D721Med (cell line): ENCODE results near the gene C2orf49.
A peak's percentile ranks its signal among the peaks of the same experiment; 100 is the strongest.

ENCODE experiments used
- DNase-seq: peaks from one replicate; pipeline ENCODE4 v3.0.0; 2011; ENCODE audit warnings: low spot score; ENCODE audit not compliant: insufficient read length
- FAIRE-seq: peaks from 2 replicates; lab custom pipeline; 2011; peaks lifted over from hg19 to GRCh38; lab: Jason Lieb, UNC
- TF ChIP-seq, protein P1 (sequence below): IDR thresholded peaks from 2 replicates; pipeline ENCODE4 v1.5.1; 2012; ENCODE audit warnings: mild to moderate bottlenecking, control low read depth; ENCODE audit not compliant: insufficient read depth; ENCODE audit errors: missing control alignments

Gene C2orf49

DNA sequence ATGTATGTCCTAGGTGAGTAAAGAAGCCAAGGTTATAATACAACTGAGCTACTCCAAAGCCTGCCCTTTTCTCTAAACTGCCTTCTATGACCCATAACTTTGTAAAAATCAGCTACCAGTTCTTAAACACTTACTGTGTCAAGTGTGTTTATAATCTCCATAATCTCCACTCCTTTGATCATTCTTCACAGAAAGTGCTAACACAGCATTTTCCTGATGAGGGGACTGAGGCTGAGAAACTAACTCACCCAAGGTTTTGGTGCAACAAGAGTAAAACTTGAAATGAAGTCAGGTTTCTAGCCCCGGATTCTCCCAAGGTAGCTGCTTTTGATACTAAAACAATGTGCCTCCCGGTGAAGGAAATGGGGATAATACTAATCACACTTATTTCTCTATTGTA lies 1.9 kb upstream of the C2orf49 start:
- TF ChIP-seq, protein P1, sequence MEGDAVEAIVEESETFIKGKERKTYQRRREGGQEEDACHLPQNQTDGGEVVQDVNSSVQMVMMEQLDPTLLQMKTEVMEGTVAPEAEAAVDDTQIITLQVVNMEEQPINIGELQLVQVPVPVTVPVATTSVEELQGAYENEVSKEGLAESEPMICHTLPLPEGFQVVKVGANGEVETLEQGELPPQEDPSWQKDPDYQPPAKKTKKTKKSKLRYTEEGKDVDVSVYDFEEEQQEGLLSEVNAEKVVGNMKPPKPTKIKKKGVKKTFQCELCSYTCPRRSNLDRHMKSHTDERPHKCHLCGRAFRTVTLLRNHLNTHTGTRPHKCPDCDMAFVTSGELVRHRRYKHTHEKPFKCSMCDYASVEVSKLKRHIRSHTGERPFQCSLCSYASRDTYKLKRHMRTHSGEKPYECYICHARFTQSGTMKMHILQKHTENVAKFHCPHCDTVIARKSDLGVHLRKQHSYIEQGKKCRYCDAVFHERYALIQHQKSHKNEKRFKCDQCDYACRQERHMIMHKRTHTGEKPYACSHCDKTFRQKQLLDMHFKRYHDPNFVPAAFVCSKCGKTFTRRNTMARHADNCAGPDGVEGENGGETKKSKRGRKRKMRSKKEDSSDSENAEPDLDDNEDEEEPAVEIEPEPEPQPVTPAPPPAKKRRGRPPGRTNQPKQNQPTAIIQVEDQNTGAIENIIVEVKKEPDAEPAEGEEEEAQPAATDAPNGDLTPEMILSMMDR, result no peak
- no peak for FAIRE-seq
- DNase-seq, result no peak

DNA sequence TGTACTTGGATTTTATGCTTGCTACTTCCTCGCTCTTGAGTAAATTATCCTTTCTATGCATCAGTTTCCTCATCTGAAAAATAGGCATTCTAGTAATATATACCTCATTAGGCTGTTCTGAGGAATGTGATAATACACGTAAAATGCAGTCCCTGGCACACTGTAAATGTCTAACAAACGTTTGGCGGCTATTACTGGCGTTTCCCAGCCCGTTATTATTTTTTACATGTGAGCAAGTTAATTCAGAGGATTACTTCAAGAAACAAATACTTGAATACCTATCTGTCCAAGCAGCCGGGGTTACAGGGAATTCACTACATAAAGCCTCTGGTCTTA lies 586 bp upstream of the C2orf49 start:
- peak; percentile 80 for FAIRE-seq

DNA sequence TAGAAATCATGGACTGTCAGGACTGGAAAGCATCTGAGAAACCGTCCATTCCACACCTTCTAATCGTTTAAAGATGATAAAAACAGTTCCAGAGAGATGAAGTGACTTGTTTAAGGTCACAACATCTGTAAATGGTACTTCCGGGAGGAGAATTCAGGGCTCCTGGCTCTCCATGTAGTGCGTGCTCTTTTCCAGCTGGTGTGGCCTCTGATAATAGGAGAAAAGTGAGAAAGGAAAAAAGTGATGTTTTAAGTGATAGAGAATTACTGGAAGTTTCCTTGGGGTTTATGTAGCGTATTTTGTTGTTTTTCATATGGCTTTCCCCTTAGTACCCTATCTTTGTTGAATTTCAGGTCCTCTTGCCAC lies 663 bp downstream of the C2orf49 start:
- TF ChIP-seq, protein P1, result no peak
- DNase-seq, result no peak
- no peak for FAIRE-seq

More for the DNA sequence above, 586 bp upstream of the C2orf49 start:
- TF ChIP-seq, protein P1, result no peak
- no peak for DNase-seq

DNA sequence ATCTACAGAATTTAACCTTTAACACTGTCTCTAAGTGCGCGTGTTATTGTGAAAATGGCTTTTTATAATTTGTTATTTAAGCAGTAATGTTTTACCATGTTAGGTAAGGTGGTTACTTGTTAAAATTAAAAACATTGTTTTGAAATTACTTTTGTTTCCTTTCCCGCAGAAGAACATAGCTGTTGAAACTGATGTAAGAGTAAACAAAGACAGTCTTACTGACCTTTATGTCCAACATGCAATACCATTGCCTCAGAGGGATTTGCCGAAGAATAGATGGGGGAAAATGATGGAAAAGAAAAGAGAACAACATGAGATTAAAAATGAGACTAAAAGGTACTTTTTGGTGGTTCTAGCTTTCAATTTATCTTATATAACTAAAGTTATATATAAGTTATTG lies 2.1 kb downstream of the C2orf49 start:
- no peak for FAIRE-seq
- DNase-seq, result no peak
- TF ChIP-seq, protein P1, result no peak

DNA sequence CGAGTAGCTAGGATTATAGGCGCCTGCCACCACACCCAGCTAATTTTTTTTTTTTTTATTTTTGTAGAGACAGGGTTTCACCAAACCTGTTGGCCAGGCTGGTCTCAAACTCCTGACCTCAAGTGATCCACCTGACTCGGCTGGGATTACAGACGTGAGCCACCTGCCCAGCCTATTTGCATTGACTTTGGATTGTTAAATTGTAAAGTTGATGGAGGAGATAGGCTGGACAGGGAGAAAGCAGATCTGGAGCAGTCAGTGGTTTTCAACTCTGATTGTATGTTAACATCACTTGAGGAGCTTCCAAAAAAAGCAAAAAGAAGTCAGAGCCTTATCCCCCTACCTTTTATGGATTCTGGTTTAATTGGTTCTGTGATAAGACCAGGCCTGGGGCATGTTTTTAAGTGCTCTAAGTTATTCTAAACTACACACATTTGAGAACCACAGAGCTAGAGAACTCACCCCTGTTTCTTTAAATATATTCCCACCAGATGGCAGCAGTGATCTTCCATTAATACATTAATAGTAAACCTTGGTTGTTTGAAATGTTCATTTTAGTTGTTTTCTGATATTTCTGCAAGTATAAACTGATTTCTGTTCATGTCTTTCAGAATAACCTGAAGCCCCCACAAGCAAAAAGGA lies 7.5 kb downstream of the C2orf49 start:
- TF ChIP-seq, protein P1, result peak; percentile 48
- FAIRE-seq (peak; percentile 11), DNase-seq (no peak)

DNA sequence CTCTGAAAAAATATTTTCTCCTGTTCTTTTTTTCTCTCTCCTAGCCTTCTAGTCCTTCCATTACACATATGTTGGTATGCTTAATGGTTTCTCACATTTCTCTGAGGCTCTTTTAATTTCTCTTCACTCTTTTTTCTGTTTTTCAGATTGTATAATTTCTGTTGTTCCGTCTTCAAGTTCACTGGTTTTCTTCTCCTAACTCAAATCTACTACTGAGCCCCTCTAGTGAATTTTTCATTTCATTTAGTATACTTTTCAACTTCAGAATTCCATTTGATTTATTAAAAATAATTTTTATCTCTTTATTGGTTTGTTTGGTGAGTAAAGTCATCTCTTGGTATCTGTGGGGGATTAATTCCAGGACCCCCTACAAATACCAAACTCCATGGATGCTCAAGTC lies 19.8 kb downstream of the C2orf49 start:
- DNase-seq (no peak), FAIRE-seq (no peak)
- TF ChIP-seq, protein P1, result no peak

DNA sequence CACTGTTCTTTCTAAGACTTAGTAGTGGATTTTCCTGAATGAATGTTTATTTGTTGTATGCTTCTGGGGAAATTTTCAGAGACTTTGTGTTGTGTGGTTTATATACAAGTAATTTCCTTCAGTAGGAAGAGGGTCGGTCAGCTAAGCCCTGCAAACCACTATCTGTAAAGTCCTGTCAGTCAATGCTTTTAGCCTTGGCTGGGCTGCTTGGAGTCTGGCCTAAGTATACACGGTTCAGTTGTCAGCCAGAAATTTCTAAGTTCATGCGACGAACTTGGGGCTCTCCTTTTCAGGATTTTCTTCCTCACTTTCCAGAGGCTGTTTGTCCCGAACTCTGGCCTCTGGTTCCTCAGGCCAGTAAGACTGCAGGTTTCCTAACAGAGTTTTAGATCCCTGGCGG lies 21.3 kb downstream of the C2orf49 start:
- DNase-seq (no peak), FAIRE-seq (no peak)
- TF ChIP-seq, protein P1, result no peak
